GM21367 (cell line): Measurements from ENCODE around the gene TNRC18.
"Not testable (repeated sequence)": the region's sequence is repeated elsewhere in the genome, so short reads cannot be mapped to it uniquely, and the experiment has no call there.

Experiments used
- ATAC-seq: cut with Tn5 transposase; IDR thresholded peaks from one replicate; pipeline ENCODE4 v1.9.1; 2021; ENCODE audit not compliant: unreplicated experiment

The TNRC18 gene

GRCh38 chr7:5350600-5351385, 72.8 kb downstream of the TNRC18 start:
- no peak for ATAC-seq

- no peak for ATAC-seq
Observed at GRCh38 chr7:5350174-5350463, 73.5 kb downstream of the TNRC18 start.

GRCh38 chr7:5349437-5350173, 74.0 kb downstream of the TNRC18 start:
- ATAC-seq = no peak

- no peak for ATAC-seq
Observed at GRCh38 chr7:5349005-5349380, 74.6 kb downstream of the TNRC18 start.

GRCh38 chr7:5348134-5349004, 75.3 kb downstream of the TNRC18 start:
- ATAC-seq = no peak

GRCh38 chr7:5345671-5346070, 78.0 kb downstream of the TNRC18 start:
- no peak for ATAC-seq

GRCh38 chr7:5345171-5345570, 78.5 kb downstream of the TNRC18 start:
- ATAC-seq = no peak

GRCh38 chr7:5344342-5344741, 79.3 kb downstream of the TNRC18 start:
- no peak for ATAC-seq

- no peak for ATAC-seq
Observed at GRCh38 chr7:5343884-5344283, 79.8 kb downstream of the TNRC18 start.

- no peak for ATAC-seq
Observed at GRCh38 chr7:5342631-5343030, 81.0 kb downstream of the TNRC18 start.

- ATAC-seq = no peak
Observed at GRCh38 chr7:5339955-5340354, 83.7 kb downstream of the TNRC18 start.

- ATAC-seq = no peak
Observed at GRCh38 chr7:5337047-5337446, 86.6 kb downstream of the TNRC18 start.

GRCh38 chr7:5334671-5335070, 89.0 kb downstream of the TNRC18 start:
- no peak for ATAC-seq

- ATAC-seq = no peak
Observed at GRCh38 chr7:5333121-5334045, 90.3 kb downstream of the TNRC18 start.

- ATAC-seq = no peak
Observed at GRCh38 chr7:5332579-5332978, 91.1 kb downstream of the TNRC18 start.

- ATAC-seq = no peak
Observed at GRCh38 chr7:5330288-5330687, 93.3 kb downstream of the TNRC18 start.

GRCh38 chr7:5324961-5325360, 98.7 kb downstream of the TNRC18 start:
- ATAC-seq = no peak

GRCh38 chr7:5323800-5324781, 99.5 kb downstream of the TNRC18 start:
- not testable (repeated sequence) for ATAC-seq

GRCh38 chr7:5322621-5323410, 100.8 kb downstream of the TNRC18 start:
- ATAC-seq = no peak
